Stimulated activated CD8-positive, alpha-beta memory T cell treated with anti-CD3 and anti-CD28 coated beads, Interleukin-7, amount 100 ng/mL, for 4 hours (primary cell): ENCODE results near the gene MOCS2.
A peak's percentile ranks its signal among the peaks of the same experiment; 100 is the strongest.
"Not testable (repeated sequence)": the region's sequence is repeated elsewhere in the genome, so short reads cannot be mapped to it uniquely, and the experiment has no call there.

Experiments
- DNase-seq, 2 donors: peaks; one replicate each; pipeline ENCODE4 v3.0.0-alpha.2; 2020; ENCODE audit warnings: low read depth in 2 of 2

MOCS2 gene

GRCh38 chr5:53109443-53110127 is at the start of gene MOCS2:
Gene MOCS2 (minus strand): TSS chr5:53109757. CDS start chr5:53107174, 2,583 bp downstream.
- peak; percentile 77 to 87 for DNase-seq

- DNase-seq, result no peak
These were observed 42.3 kb upstream of the MOCS2 start for GRCh38 chr5:53151713-53152458.

- DNase-seq, result no peak
These were observed 23.5 kb upstream of the MOCS2 start for GRCh38 chr5:53133020-53133419.

GRCh38 chr5:53130266-53130665 is 20.7 kb upstream of the MOCS2 start:
- no peak for DNase-seq

GRCh38 chr5:53128481-53128880 is 18.9 kb upstream of the MOCS2 start:
- no peak for DNase-seq

GRCh38 chr5:53127107-53127506 is 17.6 kb upstream of the MOCS2 start:
- no peak for DNase-seq

GRCh38 chr5:53126521-53126920 is 17.0 kb upstream of the MOCS2 start:
- DNase-seq, result no peak

GRCh38 chr5:53123702-53124101 is 14.1 kb upstream of the MOCS2 start:
- DNase-seq, result no peak

GRCh38 chr5:53120165-53120564 is 10.6 kb upstream of the MOCS2 start:
- DNase-seq, result no peak

- no peak for DNase-seq
These were observed 9.3 kb upstream of the MOCS2 start for GRCh38 chr5:53118879-53119278.

- DNase-seq, result no peak
These were observed 7.0 kb upstream of the MOCS2 start for GRCh38 chr5:53116597-53116996.

- no peak for DNase-seq
These were observed 5.4 kb upstream of the MOCS2 start for GRCh38 chr5:53114988-53115387.

- DNase-seq, result no peak
These were observed 4.4 kb upstream of the MOCS2 start for GRCh38 chr5:53113947-53114346.

- no peak for DNase-seq
These were observed 3.4 kb upstream of the MOCS2 start for GRCh38 chr5:53112909-53113308.

- DNase-seq, result not testable (repeated sequence)
These were observed 2.8 kb upstream of the MOCS2 start for GRCh38 chr5:53112307-53112706.

- no peak for DNase-seq
These were observed 1.6 kb upstream of the MOCS2 start for GRCh38 chr5:53111139-53111538.

GRCh38 chr5:53110156-53110555 is 599 bp upstream of the MOCS2 start:
- no peak for DNase-seq

GRCh38 chr5:53109056-53109442 is 508 bp downstream of the MOCS2 start:
- DNase-seq, result no peak

- DNase-seq, result no peak
These were observed 3.8 kb downstream of the MOCS2 start for GRCh38 chr5:53105611-53106300.

GRCh38 chr5:53100606-53101005 is 9.0 kb downstream of the MOCS2 start:
- DNase-seq, result no peak

GRCh38 chr5:53099546-53099945 is 10.0 kb downstream of the MOCS2 start:
- no peak for DNase-seq

GRCh38 chr5:53095931-53096525 is 13.5 kb downstream of the MOCS2 start:
- peak; percentile 26 to 54 for DNase-seq
